ENCODE data around the gene LGALS12. TPM values are rescaled to one million over a fixed set of nuclear protein-coding genes. Genes with fewer than 3 reads are reported as not detected.

Gene LGALS12
- total RNA-seq, 1 donor from 2014 or later, result 0.49 TPM

- H3K4me1 ChIP-seq, result peaks cover 17% of the 10 kb centered on the region
- ATAC-seq, result no peak
- no peak overlapping the region for H3K4me3 ChIP-seq
- H3K36me3 ChIP-seq, result no peaks in the 10 kb centered on the region
- H3K9me3 ChIP-seq, result peaks cover 8% of the 10 kb centered on the region
- no peak overlapping the region for H3K27ac ChIP-seq
- intact Hi-C loops (cut with DNase I), result no loop called here
- DNase-seq, result no peak
- TF ChIP-seq CTCF (IDR thresholded peaks at IDR 0.05), result no peak
- H3K27me3 ChIP-seq, result no peaks in the 10 kb centered on the region
Measured at GRCh38 chr11:63504054-63504453, 1.8 kb upstream of the LGALS12 start.

- H3K36me3 ChIP-seq, result no peaks in the 10 kb centered on the region
- H3K4me3 ChIP-seq, result no peak overlapping the region
- TF ChIP-seq CTCF (IDR thresholded peaks at IDR 0.05), result no peak
- peaks cover 17% of the 10 kb centered on the region for H3K4me1 ChIP-seq
- intact Hi-C loops (cut with DNase I), result no loop called here
- no peaks in the 10 kb centered on the region for H3K27me3 ChIP-seq
- H3K9me3 ChIP-seq, result peaks cover under 1% of the 10 kb centered on the region
- H3K27ac ChIP-seq, result no peak overlapping the region
- ATAC-seq (peak; percentile 39), DNase-seq (peak; percentile 70)
Measured at GRCh38 chr11:63504933-63505586, 824 bp upstream of the LGALS12 start.

- intact Hi-C loops (cut with DNase I), result no loop called here
- Histone ChIP-seq H3K4me1 (peaks cover 20% of the 10 kb centered on the region), H3K4me3 (no peak overlapping the region), H3K27me3 (no peaks in the 10 kb centered on the region), H3K9me3 (no peaks in the 10 kb centered on the region), H3K36me3 (no peaks in the 10 kb centered on the region), H3K27ac (no peak overlapping the region)
- DNase-seq, result no peak
- ATAC-seq, result no peak
- no peak for TF ChIP-seq CTCF (IDR thresholded peaks at IDR 0.05)
Measured at GRCh38 chr11:63506876-63507275, 992 bp downstream of the LGALS12 start.

- H3K36me3 ChIP-seq, result no peaks in the 10 kb centered on the region
- no peak for ATAC-seq
- DNase-seq, result no peak
- intact Hi-C loops (cut with DNase I), result no loop called here
- H3K27ac ChIP-seq, result no peak overlapping the region
- no peak for TF ChIP-seq CTCF (IDR thresholded peaks at IDR 0.05)
- H3K4me1 ChIP-seq, result peaks cover 20% of the 10 kb centered on the region
- no peaks in the 10 kb centered on the region for H3K27me3 ChIP-seq
- no peaks in the 10 kb centered on the region for H3K9me3 ChIP-seq
- H3K4me3 ChIP-seq, result no peak overlapping the region
Measured at GRCh38 chr11:63507511-63507910, 1.6 kb downstream of the LGALS12 start.

- Histone ChIP-seq H3K4me1 (peaks cover 20% of the 10 kb centered on the region), H3K4me3 (no peak overlapping the region), H3K27me3 (no peaks in the 10 kb centered on the region), H3K36me3 (no peaks in the 10 kb centered on the region), H3K9me3 (no peaks in the 10 kb centered on the region), H3K27ac (no peak overlapping the region)
- DNase-seq, result peak; percentile 68
- ATAC-seq, result peak; percentile 77
- intact Hi-C loops (cut with DNase I), result no loop called here
- peak; percentile 43 for TF ChIP-seq CTCF (IDR thresholded peaks at IDR 0.05)
Measured at GRCh38 chr11:63508009-63508408, 2.1 kb downstream of the LGALS12 start.

- ATAC-seq, result no peak
- Histone ChIP-seq H3K4me3 (no peak overlapping the region), H3K27me3 (no peaks in the 10 kb centered on the region), H3K9me3 (no peaks in the 10 kb centered on the region), H3K4me1 (peaks cover 20% of the 10 kb centered on the region), H3K27ac (no peak overlapping the region), H3K36me3 (no peaks in the 10 kb centered on the region)
- intact Hi-C loops (cut with DNase I), result no loop called here
- no peak for DNase-seq
- TF ChIP-seq CTCF (IDR thresholded peaks at IDR 0.05), result no peak
Measured at GRCh38 chr11:63508745-63509144, 2.9 kb downstream of the LGALS12 start.

Measured in upper lobe of right lung (tissue), 1 donor.